ENCODE data around the gene IFNA6.

The IFNA6 gene

GRCh38 chr9:21350787-21351186 lies at the start of gene IFNA6:
TSS of gene IFNA6 (minus strand) at chr9:21350887. CDS start at chr9:21350887, 0 bp downstream.
- no peak within 1 kb of the TSS for H3K27ac ChIP-seq (ENCODE audit: low read depth, low read length)
- H3K4me3 ChIP-seq (ENCODE audit: low read length) = no peak within 1 kb of the TSS
- no peaks in the 10 kb centered on the region for H3K9me2 ChIP-seq (replicated peaks; ENCODE audit: control insufficient read depth, low read length)
- H3K9me3 ChIP-seq (ENCODE audit: control insufficient read depth, insufficient read depth, low read length) = no peaks in the 10 kb centered on the region
- no peaks in the 10 kb centered on the region for H3F3A ChIP-seq (ENCODE audit: control insufficient read depth, insufficient read depth)
- no peaks in the 10 kb centered on the region for H3K4me1 ChIP-seq (ENCODE audit: control insufficient read depth, low read length)
- H3K27me3 ChIP-seq (ENCODE audit: control insufficient read depth, low read length) = peaks cover 19% of the 10 kb centered on the region
- TF ChIP-seq CTCF (IDR thresholded peaks at IDR 0.05; ENCODE audit: low read depth, low read length, poor library complexity, severe bottlenecking) (no peak), EZH2phosphoT487 (IDR thresholded peaks at IDR 0.05; ENCODE audit: borderline replicate concordance, low read length) (no peak)
- no peaks in the 10 kb centered on the region for H3K36me3 ChIP-seq (ENCODE audit: control insufficient read depth, low read length)
- no peaks in the 10 kb centered on the region for H3K79me2 ChIP-seq (ENCODE audit: control insufficient read depth, low read length)
- H4K20me1 ChIP-seq (ENCODE audit: control insufficient read depth, insufficient read depth, low read depth, low read length) = no peaks in the 10 kb centered on the region
- H3K4me2 ChIP-seq (ENCODE audit: low read length) = no peak within 1 kb of the TSS

- H3K4me1 ChIP-seq (ENCODE audit: control insufficient read depth, low read length) = peaks cover 5% of the 10 kb centered on the region; the same call in 1 of the 2 replicates
- H3K4me3 ChIP-seq (ENCODE audit: low read length) = no peak overlapping the region
- no peak for TF ChIP-seq CTCF (IDR thresholded peaks at IDR 0.05; ENCODE audit: low read depth, low read length, poor library complexity, severe bottlenecking)
- TF ChIP-seq EZH2phosphoT487 (IDR thresholded peaks at IDR 0.05; ENCODE audit: borderline replicate concordance, low read length) = no peak
- H3K79me2 ChIP-seq (ENCODE audit: control insufficient read depth, low read length) = no peaks in the 10 kb centered on the region
- H3K9me2 ChIP-seq (replicated peaks; ENCODE audit: control insufficient read depth, low read length) = no peaks in the 10 kb centered on the region
- no peaks in the 10 kb centered on the region for H3K36me3 ChIP-seq (ENCODE audit: control insufficient read depth, low read length)
- H3K27ac ChIP-seq (ENCODE audit: low read depth, low read length) = no peak overlapping the region
- peaks cover 41% of the 10 kb centered on the region for H3K27me3 ChIP-seq (ENCODE audit: control insufficient read depth, low read length)
- 0 out of 2 replicates have a peak, but pooled peaks cover 2% of the 10 kb centered on the region for H4K20me1 ChIP-seq (ENCODE audit: control insufficient read depth, insufficient read depth, low read depth, low read length)
- H3K9me3 ChIP-seq (ENCODE audit: control insufficient read depth, insufficient read depth, low read length) = no peaks in the 10 kb centered on the region
- H3K4me2 ChIP-seq (ENCODE audit: low read length) = no peak overlapping the region
- no peaks in the 10 kb centered on the region for H3F3A ChIP-seq (ENCODE audit: control insufficient read depth, insufficient read depth)
Observed at GRCh38 chr9:21399956-21400355, 49.3 kb upstream of the IFNA6 start.

GRCh38 chr9:21398955-21399489 lies 48.3 kb upstream of the IFNA6 start:
- Histone ChIP-seq H3F3A (ENCODE audit: control insufficient read depth, insufficient read depth) (no peaks in the 10 kb centered on the region), H3K9me3 (ENCODE audit: control insufficient read depth, insufficient read depth, low read length) (no peaks in the 10 kb centered on the region), H3K4me3 (ENCODE audit: low read length) (no peak overlapping the region), H3K27me3 (ENCODE audit: control insufficient read depth, low read length) (peaks cover 39% of the 10 kb centered on the region), H3K4me1 (ENCODE audit: control insufficient read depth, low read length) (peaks cover 5% of the 10 kb centered on the region; the same call in 1 of the 2 replicates), H4K20me1 (ENCODE audit: control insufficient read depth, insufficient read depth, low read depth, low read length) (0 out of 2 replicates have a peak, but pooled peaks cover 2% of the 10 kb centered on the region), H3K4me2 (ENCODE audit: low read length) (no peak overlapping the region), H3K36me3 (ENCODE audit: control insufficient read depth, low read length) (no peaks in the 10 kb centered on the region), H3K79me2 (ENCODE audit: control insufficient read depth, low read length) (no peaks in the 10 kb centered on the region), H3K9me2 (replicated peaks; ENCODE audit: control insufficient read depth, low read length) (no peaks in the 10 kb centered on the region), H3K27ac (ENCODE audit: low read depth, low read length) (no peak overlapping the region)
- TF ChIP-seq EZH2phosphoT487 (IDR thresholded peaks at IDR 0.05; ENCODE audit: borderline replicate concordance, low read length) (no peak), CTCF (IDR thresholded peaks at IDR 0.05; ENCODE audit: low read depth, low read length, poor library complexity, severe bottlenecking) (no peak)

Measured in DOHH2 (cell line).